Activated naive CD4-positive, alpha-beta T cell (primary cell): ENCODE results near the gene SERP2.

Experiments used
- DNase-seq, 4 experiments: peaks; one replicate each; lab custom pipeline; 2025; lab: John Stamatoyannopoulos, UW

The SERP2 gene

DNA sequence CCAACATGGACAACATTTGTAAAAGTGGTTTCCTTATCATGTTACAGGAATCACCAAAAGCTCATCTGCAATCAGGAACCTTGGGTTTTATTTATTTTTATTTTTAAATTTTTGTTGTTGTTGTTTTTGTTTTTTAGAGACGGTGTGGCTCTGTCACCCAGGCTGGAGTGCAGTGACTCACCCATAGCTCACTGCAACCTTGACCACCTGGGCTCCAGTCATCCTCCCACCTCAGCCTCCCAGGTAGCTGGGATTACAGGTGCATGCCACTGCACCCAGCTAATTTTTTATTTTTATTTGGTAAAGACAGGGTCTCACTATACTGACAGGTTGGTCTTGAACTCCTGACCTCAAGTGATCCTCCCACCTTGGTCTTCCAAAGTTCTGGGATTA is 13.6 kb upstream of the SERP2 start:
- no peak for DNase-seq

DNA sequence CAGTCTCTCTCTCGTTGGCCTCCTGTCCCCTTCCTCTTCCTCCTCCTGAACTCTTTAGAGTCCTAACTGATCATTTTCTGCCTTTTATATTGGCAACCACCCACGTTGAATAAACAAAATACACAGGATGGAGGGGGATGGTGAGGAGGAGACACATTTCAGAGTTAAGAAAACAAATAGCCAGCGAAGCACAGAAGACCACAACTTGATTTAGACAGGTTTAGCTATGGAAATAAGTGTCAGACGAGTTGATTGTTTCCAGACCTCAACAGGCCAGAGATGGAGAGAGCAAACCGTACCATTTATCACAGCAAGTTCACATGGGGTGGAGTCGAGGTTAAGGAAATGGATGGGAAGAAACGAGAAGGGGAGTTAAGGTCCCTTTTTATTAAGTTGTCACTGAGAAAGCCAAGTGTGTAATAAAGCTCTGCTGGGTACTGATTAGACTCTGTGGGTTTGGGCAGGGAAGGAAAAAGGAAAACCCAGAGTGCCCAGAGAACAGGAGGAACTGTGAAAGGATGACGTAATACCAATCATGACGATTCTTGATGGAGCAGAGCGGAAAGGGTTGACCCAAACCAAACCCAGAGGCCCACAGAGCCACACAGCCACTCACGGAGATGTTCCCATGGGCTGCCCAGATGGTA is 11.1 kb upstream of the SERP2 start:
- no peak for DNase-seq

- DNase-seq, result no peak
These were observed 9.8 kb upstream of the SERP2 start for GRCh38 chr13:44363631-44364344.

GRCh38 chr13:44364345-44365000 is 9.2 kb upstream of the SERP2 start:
- no peak for DNase-seq

DNA sequence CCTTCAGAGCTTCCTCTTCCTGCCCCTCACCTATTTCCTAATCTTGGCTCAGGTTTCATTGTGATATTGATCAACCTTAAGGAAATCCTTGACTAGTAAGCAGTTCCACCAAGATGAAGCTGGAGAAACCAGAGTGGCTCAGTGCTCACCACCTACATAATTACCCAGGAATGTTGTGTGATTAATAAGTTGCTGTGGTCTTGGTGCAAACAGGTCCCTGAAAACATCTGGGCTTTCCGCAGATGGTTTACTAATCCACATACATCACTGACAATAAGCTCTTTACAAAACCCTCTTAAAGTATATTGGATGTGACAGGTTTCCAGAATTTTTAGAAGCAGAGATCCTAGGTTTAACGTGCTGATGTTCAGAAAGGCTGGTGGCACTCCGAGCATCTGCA is 8.6 kb upstream of the SERP2 start:
- no peak for DNase-seq

DNA sequence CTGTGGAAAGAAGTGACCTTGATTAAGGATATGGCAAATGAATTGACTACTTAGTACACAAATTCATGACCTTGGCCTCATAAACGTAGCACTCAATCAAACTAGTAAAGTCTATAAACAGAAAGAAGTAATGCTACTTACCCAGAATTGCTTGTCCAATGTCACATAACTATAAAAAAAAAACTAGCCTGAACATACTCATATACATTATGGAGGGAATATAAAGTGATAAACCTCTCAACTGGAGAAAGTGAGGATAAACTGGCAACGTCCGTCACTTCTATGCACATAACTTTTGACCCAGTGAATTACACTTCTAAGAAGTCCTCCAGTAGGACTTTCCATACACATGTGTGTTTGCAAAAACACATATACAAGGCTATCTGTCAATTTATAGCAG is 7.7 kb upstream of the SERP2 start:
- DNase-seq, result no peak

DNA sequence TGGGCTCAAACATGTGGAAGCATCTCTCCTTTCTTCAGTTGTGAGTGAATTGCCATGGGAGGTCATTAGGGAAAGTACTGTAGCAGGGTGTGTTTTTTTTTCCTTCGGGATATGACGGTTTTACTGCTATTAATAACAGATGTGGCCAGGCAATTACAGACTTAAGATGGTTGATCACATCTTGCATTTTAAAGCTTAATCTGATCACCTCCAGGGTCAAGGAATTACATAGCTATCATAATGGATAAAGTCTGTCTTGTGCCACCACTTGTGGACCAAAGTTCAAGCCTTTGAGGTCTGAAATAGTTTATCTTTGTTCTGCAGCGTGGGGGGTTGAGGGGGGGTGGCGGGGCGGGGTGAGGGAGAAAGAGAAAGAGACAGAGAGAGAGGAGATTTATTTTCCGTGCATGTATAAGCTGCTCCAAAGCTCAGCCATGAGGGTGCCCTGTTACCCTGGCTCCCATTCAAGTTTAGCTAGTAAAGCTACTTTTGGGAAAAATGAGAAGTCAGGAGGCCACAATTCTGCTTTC is 5.5 kb upstream of the SERP2 start:
- no peak for DNase-seq

DNA sequence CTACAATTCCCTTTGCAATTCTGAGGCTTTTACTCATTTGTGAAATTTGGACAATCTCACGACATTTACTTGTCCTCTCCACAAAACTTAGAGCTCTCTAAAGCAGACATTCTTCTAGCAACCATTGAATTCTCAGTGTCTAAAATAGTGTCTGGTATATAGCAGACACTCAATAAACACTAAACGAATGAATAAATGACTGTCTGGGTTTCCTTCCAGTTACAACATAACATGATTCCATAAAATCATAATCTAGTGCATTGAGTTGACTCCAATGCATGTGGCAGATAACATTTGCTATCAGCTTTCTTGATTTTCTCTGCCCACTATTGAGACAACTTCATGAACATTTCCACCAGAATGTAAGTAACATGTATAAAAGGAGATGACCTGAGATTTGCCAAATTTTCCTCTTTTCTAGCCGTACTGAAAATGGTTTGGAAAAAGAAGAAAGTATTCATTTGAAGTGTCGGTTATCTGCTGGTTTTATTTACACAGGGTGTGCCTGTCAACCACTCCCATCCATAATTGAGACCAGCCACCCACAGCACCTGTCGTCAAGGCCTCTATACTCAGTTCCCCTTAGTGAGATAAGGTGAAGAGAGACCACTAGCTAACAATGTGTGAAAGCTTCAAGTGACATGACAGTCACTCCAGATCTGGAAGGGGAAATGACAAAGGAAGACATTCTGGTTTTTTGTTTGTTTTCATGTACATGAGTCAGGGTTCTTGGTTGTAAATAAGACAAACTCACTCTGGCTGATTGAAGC is 4.8 kb upstream of the SERP2 start:
- DNase-seq, result no peak

- no peak for DNase-seq
These were observed 2.2 kb upstream of the SERP2 start for GRCh38 chr13:44371421-44371820.

DNA sequence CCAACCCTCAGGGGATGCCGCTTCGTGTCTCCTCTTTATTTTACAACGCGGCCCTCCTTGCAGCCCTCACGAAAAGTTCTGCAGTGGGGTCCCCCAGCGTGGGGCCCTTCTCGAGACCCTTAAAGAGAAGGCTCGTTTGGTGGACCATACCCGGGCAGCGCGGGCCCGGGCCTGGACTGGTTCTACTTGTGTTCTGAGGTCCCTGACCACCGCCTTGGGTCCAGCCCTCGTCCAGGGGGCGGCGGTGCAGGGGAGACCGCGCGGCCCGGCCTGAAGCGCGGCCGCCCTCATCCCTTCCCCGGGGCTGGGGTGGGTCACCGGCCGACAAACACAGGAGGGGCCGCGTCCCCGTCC is 400 bp upstream of the SERP2 start:
- no peak for DNase-seq

GRCh38 chr13:44374348-44374712 is 706 bp downstream of the SERP2 start:
- no peak for DNase-seq

DNA sequence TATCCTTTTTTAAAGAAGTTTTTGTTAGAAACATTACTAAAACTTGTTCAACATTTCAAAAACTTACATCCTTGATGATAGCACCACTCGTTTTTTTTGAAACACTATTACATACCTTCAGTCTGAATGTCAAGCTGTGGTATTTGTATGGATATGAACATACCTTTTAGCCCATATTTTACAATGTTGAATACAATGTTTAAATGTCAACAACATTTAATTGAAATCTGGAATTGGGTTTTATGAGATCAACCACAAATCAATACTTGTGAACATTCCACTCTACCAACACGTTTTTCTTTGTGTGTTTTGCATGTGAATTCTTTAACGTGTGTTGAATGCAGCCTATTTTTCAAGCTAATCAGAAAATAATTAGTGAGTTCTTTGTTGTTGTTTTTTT is 4.7 kb downstream of the SERP2 start:
- no peak for DNase-seq

DNA sequence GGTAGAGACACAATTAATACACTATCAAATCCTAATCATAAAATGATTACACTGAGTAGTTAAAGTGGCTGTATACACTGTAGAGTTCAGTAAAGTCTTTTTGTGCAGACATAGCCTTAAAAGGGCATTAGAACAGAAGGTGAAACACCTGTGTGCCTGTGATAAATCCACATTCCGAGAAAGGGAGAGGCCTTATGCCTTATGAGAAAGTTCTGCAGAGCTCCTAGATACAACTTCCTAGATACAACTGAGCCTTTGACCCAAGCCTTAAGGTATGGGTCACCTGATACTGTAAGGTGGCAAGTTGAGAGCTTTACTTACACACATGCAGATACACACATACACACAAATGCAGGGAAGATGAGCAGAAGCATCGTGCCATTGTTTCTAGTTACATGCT is 6.3 kb downstream of the SERP2 start:
- DNase-seq, result no peak

DNA sequence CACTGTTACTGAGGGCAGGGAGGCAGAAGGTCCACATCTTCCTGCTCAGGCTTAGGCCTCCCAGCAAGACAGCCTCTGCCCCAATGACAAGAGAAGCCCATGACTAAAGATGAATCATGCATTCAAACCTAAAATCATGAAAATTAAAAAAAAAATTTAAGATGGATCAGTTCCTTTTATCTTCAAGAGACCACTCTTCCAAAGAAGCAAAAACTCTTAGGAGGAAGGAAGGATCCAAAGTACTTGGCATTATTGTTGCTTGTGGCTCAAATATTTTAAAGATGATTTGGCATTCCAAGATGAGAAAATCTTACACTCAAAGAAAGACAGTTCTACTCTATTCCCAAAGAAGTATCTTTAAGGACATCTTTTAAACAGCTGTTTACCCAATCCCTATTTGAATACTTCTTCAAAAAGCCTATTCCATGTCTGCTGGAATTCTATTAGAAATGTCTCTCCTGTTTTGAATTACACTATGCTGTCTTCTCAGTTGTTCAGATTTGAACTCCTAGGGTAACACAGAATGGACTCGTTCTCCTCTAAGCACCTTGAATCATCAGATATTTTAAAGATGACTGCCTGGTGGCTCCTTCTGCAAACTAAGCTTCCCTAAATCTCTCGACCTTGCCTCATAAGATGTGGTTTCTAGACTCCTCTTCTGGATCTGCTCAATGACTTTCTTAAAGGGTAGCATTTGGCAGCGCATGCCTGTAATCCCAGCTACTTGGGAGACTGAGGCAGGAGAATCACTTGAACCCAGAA is 7.0 kb downstream of the SERP2 start:
- no peak for DNase-seq

DNA sequence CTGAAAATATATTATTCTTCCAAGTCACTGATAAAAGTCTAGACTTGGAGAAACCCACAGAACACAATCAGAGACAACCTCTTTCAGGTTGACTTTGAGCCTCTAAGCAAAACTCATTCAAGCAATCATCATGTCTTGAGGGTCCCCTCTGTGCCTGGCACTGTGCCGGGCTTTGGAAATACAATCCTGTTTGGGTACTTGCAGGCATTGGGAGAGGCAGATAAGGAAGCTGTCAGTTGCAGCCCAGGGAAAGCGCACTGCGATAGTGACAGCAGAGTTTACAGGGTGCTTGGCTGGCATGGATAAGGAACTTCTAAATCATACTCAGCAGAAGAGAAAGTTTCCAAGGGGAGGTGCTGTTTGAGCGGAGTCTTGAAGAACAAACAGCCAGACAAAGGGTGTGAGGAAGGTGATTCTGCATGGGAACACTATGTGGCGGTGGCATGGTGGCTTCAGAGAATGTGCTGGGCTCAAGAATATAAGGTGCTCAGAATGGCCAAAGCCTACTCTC is 9.1 kb downstream of the SERP2 start:
- no peak for DNase-seq

DNA sequence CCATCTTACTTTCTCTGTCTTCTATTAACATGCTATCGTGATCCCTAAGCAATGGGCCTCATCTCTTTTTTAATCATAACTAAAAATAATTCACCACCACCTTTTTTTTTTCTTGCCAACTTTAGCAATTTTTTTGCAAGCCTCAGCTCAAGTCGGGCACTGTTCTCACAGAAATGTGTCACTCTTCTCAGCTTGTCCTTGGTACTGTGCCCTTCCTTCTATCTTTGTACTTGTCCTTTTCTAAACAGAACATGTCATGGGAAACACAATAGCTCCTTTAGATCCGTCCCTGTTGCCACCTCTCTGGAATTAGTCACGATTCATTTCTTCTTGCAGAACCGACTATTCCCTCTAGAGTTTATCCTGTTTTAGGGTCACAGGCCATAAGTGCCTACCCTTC is 10.3 kb downstream of the SERP2 start:
- DNase-seq, result no peak

GRCh38 chr13:44384778-44385177 is 11.2 kb downstream of the SERP2 start:
- no peak for DNase-seq

DNA sequence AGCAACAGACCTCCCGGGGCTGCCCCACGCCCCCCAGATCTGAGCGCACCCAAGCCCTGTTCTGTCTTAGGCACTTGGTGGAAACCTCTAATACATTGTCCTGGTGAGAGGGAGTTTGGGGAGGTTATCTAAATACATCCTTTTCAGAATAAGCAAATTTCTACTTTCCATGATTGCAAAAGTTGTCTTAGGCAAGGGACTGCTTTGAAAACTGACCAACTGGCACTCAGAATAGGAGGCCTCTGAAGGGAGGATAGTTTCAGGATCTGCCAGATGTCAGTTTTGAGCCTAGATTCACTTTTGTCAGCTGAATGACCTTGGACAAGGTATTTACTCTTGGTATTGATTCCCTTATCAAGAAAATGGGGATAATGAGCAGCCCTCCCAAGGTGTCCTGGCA is 11.8 kb downstream of the SERP2 start:
- no peak for DNase-seq

- no peak for DNase-seq
These were observed 12.2 kb downstream of the SERP2 start for GRCh38 chr13:44385847-44386246.

DNA sequence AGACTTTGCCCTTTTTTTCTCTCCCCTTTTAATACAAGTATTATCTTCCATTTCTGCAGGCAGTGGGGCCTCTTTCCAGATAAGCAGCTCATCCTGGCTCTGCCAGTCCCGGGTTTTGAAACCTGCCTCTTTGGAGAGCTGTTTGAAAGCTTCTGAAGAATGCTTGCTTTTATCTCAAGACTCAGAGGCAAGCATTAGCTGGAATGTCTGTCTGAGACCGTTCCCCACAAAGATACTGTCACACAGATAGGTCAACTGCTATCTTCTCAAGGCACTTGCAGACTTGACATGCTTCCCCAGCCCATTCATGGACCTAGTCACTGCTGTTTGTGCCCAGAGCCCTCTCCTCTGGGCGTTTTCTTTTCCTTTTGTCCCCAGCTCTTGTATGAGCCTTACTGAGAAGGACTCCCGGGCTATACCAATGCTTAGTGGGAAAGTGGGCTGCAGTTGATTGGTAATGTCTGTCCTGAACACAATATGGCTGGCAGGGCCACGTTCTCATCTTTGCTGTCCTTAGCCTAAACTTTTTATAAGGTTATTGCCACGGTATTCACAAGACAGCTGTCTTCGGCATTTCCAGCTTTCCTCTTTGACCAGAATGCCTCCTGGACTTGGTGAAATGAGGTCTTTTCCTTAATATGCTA is 13.4 kb downstream of the SERP2 start:
- no peak for DNase-seq

DNA sequence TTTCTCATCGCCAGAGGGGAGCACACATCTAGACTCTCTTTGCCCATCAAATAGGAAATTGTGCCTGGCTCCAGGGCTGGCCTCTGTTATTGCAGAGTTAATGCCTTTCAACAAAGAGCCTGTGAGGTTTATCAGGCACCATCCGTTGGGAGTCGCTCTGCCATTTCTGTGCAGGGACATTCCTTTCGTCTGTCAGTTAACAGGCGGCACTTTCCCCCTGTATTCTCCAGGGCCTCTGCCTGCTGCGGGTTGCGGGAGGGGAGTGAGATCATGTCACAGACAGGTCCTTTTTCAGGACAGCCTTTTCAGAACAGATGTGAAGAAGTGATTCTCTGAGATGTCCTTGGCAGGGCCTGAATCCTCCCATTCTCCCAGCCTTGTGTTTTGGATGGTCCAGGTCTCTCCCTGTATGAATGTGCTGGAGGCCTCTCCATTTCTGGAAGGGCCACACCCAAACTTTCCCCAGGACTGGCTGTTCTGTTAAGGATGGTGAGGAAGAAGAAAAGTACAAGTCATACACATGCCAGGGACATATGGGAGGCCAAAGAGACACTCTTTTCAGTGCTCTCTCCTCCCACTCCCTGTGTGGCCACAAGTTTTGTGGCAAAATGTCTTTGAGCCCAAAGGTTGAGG is 14.9 kb downstream of the SERP2 start:
- no peak for DNase-seq
